ENCODE measurements around the gene RNASE13.

DNA sequence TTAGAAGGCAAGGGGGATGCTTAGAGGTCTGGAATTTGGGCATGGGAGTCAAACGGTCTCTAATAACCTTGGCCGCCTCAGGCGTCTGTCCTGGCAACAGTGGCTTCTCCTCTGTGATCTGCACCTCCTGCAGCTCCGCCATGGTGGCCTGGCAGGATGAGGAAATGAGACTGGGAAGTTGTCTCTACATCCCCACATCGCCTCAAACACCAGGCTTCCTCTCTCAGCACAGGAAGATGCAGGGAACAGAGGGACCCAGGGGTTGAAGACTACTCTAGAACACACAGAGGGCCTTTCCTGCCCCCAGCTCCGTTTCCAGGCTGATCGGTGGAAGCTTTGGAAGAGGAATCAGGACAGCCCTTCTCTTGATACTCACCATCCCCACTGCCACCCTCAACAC, 11.4 kb downstream of the RNASE13 start:
- TF ChIP-seq, protein P1, sequence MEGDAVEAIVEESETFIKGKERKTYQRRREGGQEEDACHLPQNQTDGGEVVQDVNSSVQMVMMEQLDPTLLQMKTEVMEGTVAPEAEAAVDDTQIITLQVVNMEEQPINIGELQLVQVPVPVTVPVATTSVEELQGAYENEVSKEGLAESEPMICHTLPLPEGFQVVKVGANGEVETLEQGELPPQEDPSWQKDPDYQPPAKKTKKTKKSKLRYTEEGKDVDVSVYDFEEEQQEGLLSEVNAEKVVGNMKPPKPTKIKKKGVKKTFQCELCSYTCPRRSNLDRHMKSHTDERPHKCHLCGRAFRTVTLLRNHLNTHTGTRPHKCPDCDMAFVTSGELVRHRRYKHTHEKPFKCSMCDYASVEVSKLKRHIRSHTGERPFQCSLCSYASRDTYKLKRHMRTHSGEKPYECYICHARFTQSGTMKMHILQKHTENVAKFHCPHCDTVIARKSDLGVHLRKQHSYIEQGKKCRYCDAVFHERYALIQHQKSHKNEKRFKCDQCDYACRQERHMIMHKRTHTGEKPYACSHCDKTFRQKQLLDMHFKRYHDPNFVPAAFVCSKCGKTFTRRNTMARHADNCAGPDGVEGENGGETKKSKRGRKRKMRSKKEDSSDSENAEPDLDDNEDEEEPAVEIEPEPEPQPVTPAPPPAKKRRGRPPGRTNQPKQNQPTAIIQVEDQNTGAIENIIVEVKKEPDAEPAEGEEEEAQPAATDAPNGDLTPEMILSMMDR (IDR thresholded peaks at IDR 0.05), result no peak
- no peak for TF ChIP-seq POLR2A (IDR thresholded peaks at IDR 0.05)
- no peak for TF ChIP-seq POLR2AphosphoS5 (IDR thresholded peaks at IDR 0.05)
- TF ChIP-seq EP300 (IDR thresholded peaks at IDR 0.05; ENCODE audit: low read depth), result no peak
